Measurements from ENCODE around the gene PSMA1. TPM values are rescaled to one million over a fixed set of nuclear protein-coding genes. Genes with fewer than 3 reads are reported as not detected.

Gene PSMA1
- total RNA-seq, 4 donors from 2014 or later: 61.9 to 117 (median 83.2) TPM

GRCh38 chr11:14513800-14514199 is 6.4 kb downstream of the PSMA1 start:
- Histone ChIP-seq H3K4me1 (peaks cover 0 to 6% (median 1%) of the 10 kb centered on the region in 4 donors), H3K36me3 (peaks cover 0 to 94% (median 0%) of the 10 kb centered on the region in 3 donors), H3K4me3 (no peak overlapping the region), H3K9me3 (no peaks in the 10 kb centered on the region), H3K27ac (no peak overlapping the region), H3K27me3 (no peaks in the 10 kb centered on the region)
- TF ChIP-seq CTCF (IDR thresholded peaks at IDR 0.05) (no peak), POLR2A (IDR thresholded peaks at IDR 0.05) (no peak)
- DNase-seq: no peak

GRCh38 chr11:14506532-14506931 is 13.7 kb downstream of the PSMA1 start:
- Histone ChIP-seq H3K9me3 (no peaks in the 10 kb centered on the region), H3K36me3 (peaks cover 0 to 77% (median 0%) of the 10 kb centered on the region in 3 donors), H3K4me3 (no peak overlapping the region), H3K27ac (no peak overlapping the region), H3K27me3 (no peaks in the 10 kb centered on the region), H3K4me1 (no peaks in the 10 kb centered on the region)
- no peak for DNase-seq
- TF ChIP-seq POLR2A (IDR thresholded peaks at IDR 0.05): no peak
- TF ChIP-seq CTCF (IDR thresholded peaks at IDR 0.05): no peak

GRCh38 chr11:14503023-14503422 is 17.2 kb downstream of the PSMA1 start:
- DNase-seq: no peak
- TF ChIP-seq POLR2A (IDR thresholded peaks at IDR 0.05): no peak
- TF ChIP-seq CTCF (IDR thresholded peaks at IDR 0.05): no peak
- Histone ChIP-seq H3K4me1 (peaks cover 0 to 9% (median 2%) of the 10 kb centered on the region in 4 donors), H3K4me3 (no peak overlapping the region), H3K27me3 (no peaks in the 10 kb centered on the region), H3K27ac (no peak overlapping the region), H3K9me3 (no peaks in the 10 kb centered on the region), H3K36me3 (peaks cover 0 to 45% (median 0%) of the 10 kb centered on the region in 3 donors)

GRCh38 chr11:14502039-14502438 is 18.1 kb downstream of the PSMA1 start:
- no peak for TF ChIP-seq POLR2A (IDR thresholded peaks at IDR 0.05)
- no peak for TF ChIP-seq CTCF (IDR thresholded peaks at IDR 0.05)
- peaks cover 0 to 47% (median 0%) of the 10 kb centered on the region in 3 donors for H3K36me3 ChIP-seq
- DNase-seq: no peak
- H3K27ac ChIP-seq: no peak overlapping the region
- H3K4me1 ChIP-seq: peaks cover 0 to 13% (median 5%) of the 10 kb centered on the region in 4 donors
- no peaks in the 10 kb centered on the region for H3K27me3 ChIP-seq
- H3K9me3 ChIP-seq: no peaks in the 10 kb centered on the region
- no peak overlapping the region for H3K4me3 ChIP-seq

- peaks cover 0 to 20% (median 5%) of the 10 kb centered on the region in 4 donors for H3K4me1 ChIP-seq
- peak overlapping the region; percentile 78 to 97 (median 88) for H3K4me3 ChIP-seq
- DNase-seq: peak; percentile 64 to 83 (median 75)
- no peaks in the 10 kb centered on the region for H3K9me3 ChIP-seq
- H3K27ac ChIP-seq: peak overlapping the region; percentile 89 to 95 (median 93)
- H3K27me3 ChIP-seq: no peaks in the 10 kb centered on the region
- TF ChIP-seq CTCF (IDR thresholded peaks at IDR 0.05) (no peak), POLR2A (IDR thresholded peaks at IDR 0.05) (no peak)
- H3K36me3 ChIP-seq: peaks cover 0 to 42% (median 0%) of the 10 kb centered on the region in 3 donors
These were observed 20.0 kb downstream of the PSMA1 start for GRCh38 chr11:14500181-14500651.
